Measurements from ENCODE around the gene LCN12. TPM values are rescaled to one million over a fixed set of nuclear protein-coding genes. Genes with fewer than 3 reads are reported as not detected.

LCN12 gene
- total RNA-seq, 1 experiment from 2014 or later = 4.2 TPM

GRCh38 chr9:136957461-136957860 is 5.4 kb downstream of the LCN12 start:
- intact Hi-C loops (cut with micrococcal nuclease) = no loop called here
- ChIA-PET POLR2A (no interaction called here), RAD21 (ENCODE audit: low non-redundant PET in 1 of 2, low total read pairs in 2 of 2, uncharacterized antibody in 2 of 2, unreplicated experiment in 2 of 2) (no interaction called here), CTCF (no interaction called here)
- TF ChIP-seq EZH2phosphoT487 (IDR thresholded peaks at IDR 0.05; ENCODE audit: borderline replicate concordance) (no peak), RAD21 (IDR thresholded peaks at IDR 0.05; ENCODE audit: low read depth) (no peak), EGR1 (IDR thresholded peaks at IDR 0.05; ENCODE audit: low read depth) (no peak)
- Histone ChIP-seq H3K9me2 (ENCODE audit: insufficient read depth) (no peaks in the 10 kb centered on the region), H3K4me3 (replicated peaks in 1 of 2; ENCODE audit: low read depth in 1 of 2, low read length in 2 of 2) (no peak overlapping the region), H3K36me3 (ENCODE audit: control insufficient read depth in 1 of 2, insufficient read depth in 2 of 2, low read length in 2 of 2) (no peaks in the 10 kb centered on the region), H3K9ac (ENCODE audit: low read length) (no peak overlapping the region), H4K20me1 (ENCODE audit: insufficient read depth) (no peaks in the 10 kb centered on the region), H3K79me2 (ENCODE audit: insufficient read depth, low read length) (no peaks in the 10 kb centered on the region), H3K4me1 (ENCODE audit: control insufficient read depth in 1 of 2, insufficient read depth in 2 of 2, low read length in 2 of 2) (no peaks in the 10 kb centered on the region), H3K4me2 (ENCODE audit: low read length) (no peak overlapping the region), H3K27ac (ENCODE audit: low read depth, low read length) (no peak overlapping the region), H3K9me3 (ENCODE audit: control insufficient read depth in 1 of 2, insufficient read depth in 1 of 2, low read depth in 1 of 2, low read length in 2 of 2) (no peaks in the 10 kb centered on the region), H2AFZ (ENCODE audit: low read depth, low read length, poor library complexity, severe bottlenecking) (no peak overlapping the region), H3K27me3 (ENCODE audit: insufficient read depth, low read length) (no peaks in the 10 kb centered on the region)
- DNase-seq (ENCODE audit: low read depth, low spot score) = no peak
- ATAC-seq = no peak
- BruUV-seq (replicated peaks) = no TSS peak

GRCh38 chr9:136957901-136958300 is 5.8 kb downstream of the LCN12 start:
- no TSS peak for BruUV-seq (replicated peaks)
- POLR2A ChIA-PET = no interaction called here
- H3K27me3 ChIP-seq (ENCODE audit: insufficient read depth, low read length) = no peaks in the 10 kb centered on the region
- H3K4me1 ChIP-seq (ENCODE audit: control insufficient read depth in 1 of 2, insufficient read depth in 2 of 2, low read length in 2 of 2) = no peaks in the 10 kb centered on the region
- no peak overlapping the region for H3K9ac ChIP-seq (ENCODE audit: low read length)
- H4K20me1 ChIP-seq (ENCODE audit: insufficient read depth) = no peaks in the 10 kb centered on the region
- no peak overlapping the region for H3K27ac ChIP-seq (ENCODE audit: low read depth, low read length)
- no peak overlapping the region for H3K4me3 ChIP-seq (replicated peaks in 1 of 2; ENCODE audit: low read depth in 1 of 2, low read length in 2 of 2)
- CTCF ChIA-PET = no interaction called here
- TF ChIP-seq EZH2 (IDR thresholded peaks at IDR 0.05) = no peak
- no peak for TF ChIP-seq EGR1 (IDR thresholded peaks at IDR 0.05; ENCODE audit: low read depth)
- RAD21 ChIA-PET (ENCODE audit: low non-redundant PET in 1 of 2, low total read pairs in 2 of 2, uncharacterized antibody in 2 of 2, unreplicated experiment in 2 of 2) = no interaction called here
- no peaks in the 10 kb centered on the region for H3K9me3 ChIP-seq (ENCODE audit: control insufficient read depth in 1 of 2, insufficient read depth in 1 of 2, low read depth in 1 of 2, low read length in 2 of 2)
- intact Hi-C loops (cut with micrococcal nuclease) = no loop called here
- no peaks in the 10 kb centered on the region for H3K36me3 ChIP-seq (ENCODE audit: control insufficient read depth in 1 of 2, insufficient read depth in 2 of 2, low read length in 2 of 2)
- H3K79me2 ChIP-seq (ENCODE audit: insufficient read depth, low read length) = no peaks in the 10 kb centered on the region
- H3K9me2 ChIP-seq (ENCODE audit: insufficient read depth) = no peaks in the 10 kb centered on the region
- no peak overlapping the region for H3K4me2 ChIP-seq (ENCODE audit: low read length)
- H2AFZ ChIP-seq (ENCODE audit: low read depth, low read length, poor library complexity, severe bottlenecking) = no peak overlapping the region
- no peak for DNase-seq (ENCODE audit: low read depth, low spot score)
- no peak for ATAC-seq

GRCh38 chr9:136958473-136958872 is 6.4 kb downstream of the LCN12 start:
- ChIA-PET RAD21 (ENCODE audit: low non-redundant PET in 1 of 2, low total read pairs in 2 of 2, uncharacterized antibody in 2 of 2, unreplicated experiment in 2 of 2) (no interaction called here), CTCF (no interaction called here), POLR2A (no interaction called here)
- DNase-seq (ENCODE audit: low read depth, low spot score) (no peak), ATAC-seq (no peak)
- no peaks in the 10 kb centered on the region for H3K36me3 ChIP-seq (ENCODE audit: control insufficient read depth in 1 of 2, insufficient read depth in 2 of 2, low read length in 2 of 2)
- no peaks in the 10 kb centered on the region for H4K20me1 ChIP-seq (ENCODE audit: insufficient read depth)
- H2AFZ ChIP-seq (ENCODE audit: low read depth, low read length, poor library complexity, severe bottlenecking) = no peak overlapping the region
- no peak overlapping the region for H3K9ac ChIP-seq (ENCODE audit: low read length)
- no peak overlapping the region for H3K4me2 ChIP-seq (ENCODE audit: low read length)
- no peak overlapping the region for H3K4me3 ChIP-seq (replicated peaks in 1 of 2; ENCODE audit: low read depth in 1 of 2, low read length in 2 of 2)
- no TSS peak for BruUV-seq (replicated peaks)
- no peaks in the 10 kb centered on the region for H3K9me2 ChIP-seq (ENCODE audit: insufficient read depth)
- no peaks in the 10 kb centered on the region for H3K79me2 ChIP-seq (ENCODE audit: insufficient read depth, low read length)
- H3K27me3 ChIP-seq (ENCODE audit: insufficient read depth, low read length) = no peaks in the 10 kb centered on the region
- intact Hi-C loops (cut with micrococcal nuclease) = no loop called here
- H3K9me3 ChIP-seq (ENCODE audit: control insufficient read depth in 1 of 2, insufficient read depth in 1 of 2, low read depth in 1 of 2, low read length in 2 of 2) = no peaks in the 10 kb centered on the region
- no peak for TF ChIP-seq CBX3 (IDR thresholded peaks at IDR 0.05; ENCODE audit: low read depth)
- TF ChIP-seq YY1 (IDR thresholded peaks at IDR 0.05; ENCODE audit: extremely low read depth, insufficient replicate concordance, low read depth, low read length) = no peak
- no peak for TF ChIP-seq EGR1 (IDR thresholded peaks at IDR 0.05; ENCODE audit: low read depth)
- TF ChIP-seq CEBPB (IDR thresholded peaks at IDR 0.05; ENCODE audit: low read depth) = no peak
- TF ChIP-seq RAD21 (IDR thresholded peaks at IDR 0.05; ENCODE audit: low read depth) = no peak
- TF ChIP-seq ATF3 (IDR thresholded peaks at IDR 0.05) = no peak
- no peak for TF ChIP-seq POLR2AphosphoS5 (IDR thresholded peaks at IDR 0.05; ENCODE audit: low read depth, low read length)
- TF ChIP-seq JUND (IDR thresholded peaks at IDR 0.05) = no peak
- no peak for TF ChIP-seq EZH2 (IDR thresholded peaks at IDR 0.05)
- TF ChIP-seq ZNF274 (IDR thresholded peaks at IDR 0.05; ENCODE audit: low read depth, low read length) = no peak
- H3K27ac ChIP-seq (ENCODE audit: low read depth, low read length) = no peak overlapping the region
- peaks cover 0 to 4% of the 10 kb centered on the region in 2 experiments; a peak in 2 of 4 replicates for H3K4me1 ChIP-seq (ENCODE audit: control insufficient read depth in 1 of 2, insufficient read depth in 2 of 2, low read length in 2 of 2)
